ENCODE results near the gene IL6ST. TPM values are rescaled to one million over a fixed set of nuclear protein-coding genes. Genes with fewer than 3 reads are reported as not detected.

The IL6ST gene
- total and polyA plus RNA-seq, 12 donors = 39.0 to 659 (median 292) TPM

- Histone ChIP-seq H3K36me3 (replicated peaks in 1 of 2) (no peaks in the 10 kb centered on the region), H3K4me3 (no peak overlapping the region), H3K27me3 (no peaks in the 10 kb centered on the region), H3K4me1 (replicated peaks in 1 of 2) (no peaks in the 10 kb centered on the region), H3K9me3 (replicated peaks in 1 of 3) (no peaks in the 10 kb centered on the region), H3K27ac (no peak overlapping the region)
- no peak for DNase-seq
- WGBS, 4 donors = 59 to 82% (median 64%) methylated on average over 3 of the region's 3 CpGs
- TF ChIP-seq CTCF (IDR thresholded peaks at IDR 0.05) (no peak), POLR2A (IDR thresholded peaks at IDR 0.05) (no peak)
- intact Hi-C loops (cut with DNase I) = no loop called here
Measured at GRCh38 chr5:55894135-55894534, 100.6 kb downstream of the IL6ST start.

- H3K4me1 ChIP-seq (replicated peaks in 1 of 2) = no peaks in the 10 kb centered on the region
- TF ChIP-seq CTCF (IDR thresholded peaks at IDR 0.05) = no peak
- TF ChIP-seq POLR2A (IDR thresholded peaks at IDR 0.05) = no peak
- no peak overlapping the region for H3K27ac ChIP-seq
- DNase-seq = no peak
- no peak overlapping the region for H3K4me3 ChIP-seq
- H3K36me3 ChIP-seq (replicated peaks in 1 of 2) = no peaks in the 10 kb centered on the region
- H3K9me3 ChIP-seq (replicated peaks in 1 of 3) = no peaks in the 10 kb centered on the region
- WGBS, 4 donors = 35 to 43% (median 38%) methylated on average over 2 of the region's 2 CpGs
- intact Hi-C loops (cut with DNase I) = no loop called here
- H3K27me3 ChIP-seq = no peaks in the 10 kb centered on the region
Measured at GRCh38 chr5:55892479-55892878, 102.3 kb downstream of the IL6ST start.

- intact Hi-C loops (cut with DNase I) = no loop called here
- no peak for DNase-seq
- Histone ChIP-seq H3K36me3 (replicated peaks in 1 of 2) (no peaks in the 10 kb centered on the region), H3K27me3 (no peaks in the 10 kb centered on the region), H3K4me1 (replicated peaks in 1 of 2) (no peaks in the 10 kb centered on the region), H3K9me3 (replicated peaks in 1 of 3) (no peaks in the 10 kb centered on the region), H3K27ac (no peak overlapping the region), H3K4me3 (no peak overlapping the region)
- 84 to 93% (median 90%) methylated on average over 5 of the region's 5 CpGs for WGBS, 4 donors
- no peak for TF ChIP-seq POLR2A (IDR thresholded peaks at IDR 0.05)
Measured at GRCh38 chr5:55888205-55888604, 106.6 kb downstream of the IL6ST start.

GRCh38 chr5:55885359-55885758 lies 109.4 kb downstream of the IL6ST start:
- Histone ChIP-seq H3K27me3 (no peaks in the 10 kb centered on the region), H3K4me1 (replicated peaks in 1 of 2) (no peaks in the 10 kb centered on the region), H3K9me3 (replicated peaks in 1 of 3) (no peaks in the 10 kb centered on the region), H3K36me3 (replicated peaks in 1 of 2) (no peaks in the 10 kb centered on the region), H3K27ac (no peak overlapping the region), H3K4me3 (no peak overlapping the region)
- intact Hi-C loops (cut with DNase I) = no loop called here
- no peak for DNase-seq
- WGBS, 4 donors = 82 to 92% (median 89%) methylated on average over 9 of the region's 9 CpGs
- no peak for TF ChIP-seq CTCF (IDR thresholded peaks at IDR 0.05)
- no peak for TF ChIP-seq POLR2A (IDR thresholded peaks at IDR 0.05)

Small RNAs within 50 kb of the gene (small RNA-seq; reads per million reads assigned to genes)
- 0 reads per million in 2 donors for gene AC016596.1
- gene RF01210 = 0 reads per million in 2 donors

Other genes with a start within 250 kb of the IL6ST start
- under 1 TPM in 1 of 9 donors, not detected in 8; 0.61 TPM for gene IL31RA, start 143.6 kb downstream of the IL6ST start, total RNA-seq
- under 1 TPM in 1 of 3 donors, not detected in 2; 0.05 TPM for gene IL31RA, start 143.6 kb downstream of the IL6ST start, polyA plus RNA-seq
- gene ANKRD55, start 238.4 kb upstream of the IL6ST start, total RNA-seq = under 1 TPM in 6 of 9 donors, not detected in 3; 0.11 to 0.81 (median 0.32) TPM
- under 1 TPM in 2 of 3 donors, not detected in 1; 0.03 to 0.31 TPM for gene ANKRD55, start 238.4 kb upstream of the IL6ST start, polyA plus RNA-seq

All from adrenal gland (tissue), 12 donors.